PFSK-1 (cell line): ENCODE results near the gene PFKFB3.

Experiments
- FOXP2 ChIP-seq: optimal IDR thresholded peaks from 2 replicates; pipeline ENCODE3; 2011; ENCODE audit warnings: borderline replicate concordance, control low read depth, inconsistent platforms; ENCODE audit not compliant: insufficient read depth; ENCODE audit errors: extremely low read length, extremely low read depth
- POLR2AphosphoS5 ChIP-seq: IDR thresholded peaks from 2 replicates; pipeline ENCODE4 v1.6.1; 2012; ENCODE audit warnings: low read depth, mild to moderate bottlenecking, control low read depth, low read length, moderate library complexity
- SIN3A ChIP-seq: IDR thresholded peaks from 2 replicates; pipeline ENCODE4 v1.6.1; 2012; ENCODE audit warnings: mild to moderate bottlenecking, low read length, moderate library complexity, borderline replicate concordance; ENCODE audit not compliant: insufficient read depth
- TAF1 ChIP-seq: IDR thresholded peaks from 2 replicates; pipeline ENCODE4 v1.6.1; 2012; ENCODE audit warnings: low read length, control low read depth, borderline replicate concordance; ENCODE audit not compliant: insufficient read depth
- TF ChIP-seq, protein P1 (sequence below), 2 experiments: IDR thresholded peaks; 2 replicates each; pipeline versions ENCODE4 v1.6.1 to v1.8.0; 2011 to 2012; ENCODE audit warnings: low read depth in 2 of 2, low read length in 2 of 2, control low read depth in 1 of 2, inconsistent platforms in 1 of 2, mild to moderate bottlenecking in 1 of 2, moderate library complexity in 1 of 2; ENCODE audit not compliant: insufficient read depth in 1 of 2

PFKFB3 gene

DNA sequence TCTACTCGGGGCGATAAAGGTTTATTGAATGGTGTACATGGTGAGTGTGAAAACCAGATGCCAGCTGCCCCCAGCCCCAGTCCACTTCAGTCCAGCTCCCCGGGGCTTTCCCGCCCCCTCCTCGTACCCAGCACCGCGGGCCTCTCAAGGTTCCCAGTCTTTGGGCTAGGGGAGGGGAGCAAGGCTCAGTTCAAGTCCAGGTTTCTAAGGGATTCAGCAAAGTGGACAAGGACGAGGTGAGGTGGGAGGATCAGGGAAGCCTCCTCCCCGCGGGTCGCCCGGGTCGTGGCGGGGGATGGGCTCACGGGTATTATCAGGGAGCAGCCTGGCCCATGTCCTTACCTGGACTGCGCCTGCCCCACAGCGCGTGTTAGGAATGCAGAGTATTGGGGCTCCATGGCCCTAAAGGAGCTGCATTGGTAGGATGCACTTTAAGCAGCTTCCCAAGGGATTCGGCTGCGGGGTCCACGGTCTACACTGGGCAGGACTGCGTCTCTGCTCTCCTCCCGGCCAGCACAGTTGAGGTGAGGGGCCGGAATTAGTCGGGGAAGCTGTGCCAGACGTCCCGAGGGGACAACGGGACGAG, 541 bp upstream of the PFKFB3 start:
- no peak for TF ChIP-seq SIN3A
- no peak for TF ChIP-seq POLR2AphosphoS5

DNA sequence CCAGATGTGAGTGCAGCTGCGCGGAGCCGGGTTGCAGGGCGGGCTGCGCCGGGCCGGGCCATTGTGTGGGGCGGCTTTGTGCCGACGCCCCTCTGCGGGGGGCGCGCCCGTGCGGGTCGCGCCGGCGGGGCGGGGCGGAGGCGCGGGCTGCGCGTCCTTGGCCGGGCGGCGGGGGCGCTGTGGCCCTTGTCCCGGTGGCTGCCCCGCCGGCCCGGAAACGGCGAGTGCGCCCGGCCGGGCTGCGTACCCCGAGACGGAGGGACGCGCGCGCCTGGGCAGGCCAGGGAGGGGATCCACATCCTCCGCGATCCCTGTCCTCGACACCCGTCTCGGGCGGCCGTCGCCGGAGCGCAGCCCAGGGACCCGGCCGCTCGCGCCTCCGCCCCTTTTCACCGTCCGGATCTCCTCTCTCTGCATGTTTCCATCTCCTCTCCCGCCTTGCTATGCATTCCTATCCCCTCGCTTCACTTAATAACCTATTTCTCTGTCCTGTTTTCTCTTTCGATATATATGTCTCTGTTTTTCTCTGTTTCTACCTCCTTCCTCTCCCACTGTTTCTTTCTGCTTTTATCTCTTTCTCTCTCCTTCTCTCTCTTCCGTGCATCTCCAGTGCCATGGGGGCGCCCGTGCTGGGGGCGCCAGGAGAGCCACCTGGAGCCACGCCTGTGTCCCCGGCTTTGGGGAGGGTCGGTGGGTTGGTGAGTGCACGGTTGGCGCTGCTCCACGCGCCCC, 765 bp downstream of the PFKFB3 start:
- TF ChIP-seq POLR2AphosphoS5 (no peak), SIN3A (no peak), TAF1 (no peak), FOXP2 (no peak)
- TF ChIP-seq, protein P1, sequence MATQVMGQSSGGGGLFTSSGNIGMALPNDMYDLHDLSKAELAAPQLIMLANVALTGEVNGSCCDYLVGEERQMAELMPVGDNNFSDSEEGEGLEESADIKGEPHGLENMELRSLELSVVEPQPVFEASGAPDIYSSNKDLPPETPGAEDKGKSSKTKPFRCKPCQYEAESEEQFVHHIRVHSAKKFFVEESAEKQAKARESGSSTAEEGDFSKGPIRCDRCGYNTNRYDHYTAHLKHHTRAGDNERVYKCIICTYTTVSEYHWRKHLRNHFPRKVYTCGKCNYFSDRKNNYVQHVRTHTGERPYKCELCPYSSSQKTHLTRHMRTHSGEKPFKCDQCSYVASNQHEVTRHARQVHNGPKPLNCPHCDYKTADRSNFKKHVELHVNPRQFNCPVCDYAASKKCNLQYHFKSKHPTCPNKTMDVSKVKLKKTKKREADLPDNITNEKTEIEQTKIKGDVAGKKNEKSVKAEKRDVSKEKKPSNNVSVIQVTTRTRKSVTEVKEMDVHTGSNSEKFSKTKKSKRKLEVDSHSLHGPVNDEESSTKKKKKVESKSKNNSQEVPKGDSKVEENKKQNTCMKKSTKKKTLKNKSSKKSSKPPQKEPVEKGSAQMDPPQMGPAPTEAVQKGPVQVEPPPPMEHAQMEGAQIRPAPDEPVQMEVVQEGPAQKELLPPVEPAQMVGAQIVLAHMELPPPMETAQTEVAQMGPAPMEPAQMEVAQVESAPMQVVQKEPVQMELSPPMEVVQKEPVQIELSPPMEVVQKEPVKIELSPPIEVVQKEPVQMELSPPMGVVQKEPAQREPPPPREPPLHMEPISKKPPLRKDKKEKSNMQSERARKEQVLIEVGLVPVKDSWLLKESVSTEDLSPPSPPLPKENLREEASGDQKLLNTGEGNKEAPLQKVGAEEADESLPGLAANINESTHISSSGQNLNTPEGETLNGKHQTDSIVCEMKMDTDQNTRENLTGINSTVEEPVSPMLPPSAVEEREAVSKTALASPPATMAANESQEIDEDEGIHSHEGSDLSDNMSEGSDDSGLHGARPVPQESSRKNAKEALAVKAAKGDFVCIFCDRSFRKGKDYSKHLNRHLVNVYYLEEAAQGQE (IDR thresholded peaks at IDR 0.05; ENCODE audit: insufficient read depth in 1 of 2, low read depth in 2 of 2, low read length in 2 of 2) = no peak

DNA sequence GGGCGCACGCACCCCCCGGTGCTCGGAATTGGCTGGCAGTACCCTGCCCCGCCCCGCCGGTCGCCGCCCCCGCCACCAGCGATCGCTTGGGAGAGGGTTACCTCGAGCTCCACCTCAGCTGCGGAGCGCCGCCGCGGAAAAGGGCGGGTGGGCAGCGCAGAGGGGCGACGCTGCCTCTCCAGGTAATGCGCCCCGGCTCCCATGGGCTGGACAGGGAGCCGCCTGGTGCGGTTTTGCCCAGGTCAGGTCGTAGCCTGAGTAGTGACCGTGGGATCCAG, 1.3 kb downstream of the PFKFB3 start:
- no peak for TF ChIP-seq POLR2AphosphoS5
- no peak for TF ChIP-seq SIN3A
- TF ChIP-seq, protein P1 (IDR thresholded peaks at IDR 0.05; ENCODE audit: insufficient read depth in 1 of 2, low read depth in 2 of 2, low read length in 2 of 2) = no peak
- no peak for TF ChIP-seq TAF1
- TF ChIP-seq FOXP2 = no peak

DNA sequence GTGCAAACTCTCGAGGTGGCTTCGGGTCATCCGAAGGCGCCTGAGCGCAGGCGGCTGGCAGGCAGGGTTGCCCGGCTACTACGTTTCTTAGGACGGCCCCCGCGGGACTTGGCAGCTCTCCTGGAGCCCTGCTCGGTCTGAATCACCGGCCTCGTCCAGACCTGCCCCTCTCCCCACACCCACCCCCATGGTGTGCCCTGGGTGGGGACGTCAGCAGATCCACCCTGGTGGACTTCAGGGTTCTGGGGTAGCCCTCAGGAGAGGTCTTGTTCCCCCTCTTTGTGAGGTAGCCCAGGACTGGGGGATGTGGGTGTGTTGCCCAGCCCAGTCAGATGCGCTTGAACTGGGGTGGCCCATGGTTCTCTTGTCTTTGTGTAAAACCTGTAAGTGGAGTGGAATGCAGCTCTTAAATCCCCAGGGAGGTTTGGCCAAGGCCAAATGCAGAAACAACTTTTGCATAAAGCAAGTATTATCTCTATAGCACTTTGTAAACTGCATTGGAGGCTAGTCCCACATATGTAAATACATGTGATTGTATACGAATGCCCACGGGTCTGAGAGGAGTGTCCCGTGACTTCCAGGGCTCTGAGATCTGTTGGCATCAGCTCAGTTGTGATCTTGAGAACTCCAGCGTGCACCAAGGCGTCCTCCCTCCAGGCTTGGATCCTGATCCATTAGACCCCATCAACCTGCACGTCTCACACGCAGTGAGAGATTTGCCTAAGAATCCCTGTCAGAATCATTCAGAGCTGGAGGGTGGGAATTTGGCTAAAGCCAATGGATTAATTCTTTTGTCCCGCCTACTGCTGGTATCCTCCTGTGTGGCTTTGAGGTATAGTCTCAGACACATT, 1.8 kb downstream of the PFKFB3 start:
- TF ChIP-seq POLR2AphosphoS5 (no peak), FOXP2 (no peak), SIN3A (no peak), TAF1 (no peak)
- TF ChIP-seq, protein P1 (IDR thresholded peaks at IDR 0.05; ENCODE audit: insufficient read depth in 1 of 2, low read depth in 2 of 2, low read length in 2 of 2) = no peak

DNA sequence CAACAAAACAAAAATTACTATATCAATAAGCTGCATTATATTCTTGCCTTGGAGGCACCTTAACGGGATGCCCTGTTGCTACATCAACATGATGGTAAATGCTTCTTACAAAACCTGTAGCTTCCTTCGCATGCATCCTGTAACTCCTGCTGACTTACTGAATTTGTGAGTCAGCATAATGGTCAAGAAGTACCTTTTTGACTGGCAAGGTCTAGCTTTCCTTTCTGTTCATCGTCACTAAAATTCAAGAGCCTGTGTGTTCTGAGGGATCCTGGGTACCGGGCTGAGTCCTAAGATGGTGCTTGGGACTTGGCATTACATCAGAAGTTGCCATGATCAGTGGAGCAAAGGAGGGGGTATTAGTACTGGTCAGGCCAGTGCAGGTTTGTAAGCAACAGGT, 4.9 kb downstream of the PFKFB3 start:
- TF ChIP-seq FOXP2 (no peak), SIN3A (no peak), TAF1 (no peak), POLR2AphosphoS5 (no peak)
- TF ChIP-seq, protein P1 (IDR thresholded peaks at IDR 0.05; ENCODE audit: insufficient read depth in 1 of 2, low read depth in 2 of 2, low read length in 2 of 2) = no peak
